GM20000 (cell line): ENCODE data around the gene RAPGEF1.

ENCODE experiments used
- DNase-seq: peaks from one replicate; pipeline ENCODE4 v3.0.0; 2012; ENCODE audit warnings: low spot score
- TF ChIP-seq, protein P1 (sequence below): IDR thresholded peaks from 2 replicates; pipeline ENCODE4 v1.5.1; 2012; ENCODE audit warnings: mild to moderate bottlenecking, control low read depth; ENCODE audit errors: extremely low read depth, missing control alignments

Gene RAPGEF1

DNA sequence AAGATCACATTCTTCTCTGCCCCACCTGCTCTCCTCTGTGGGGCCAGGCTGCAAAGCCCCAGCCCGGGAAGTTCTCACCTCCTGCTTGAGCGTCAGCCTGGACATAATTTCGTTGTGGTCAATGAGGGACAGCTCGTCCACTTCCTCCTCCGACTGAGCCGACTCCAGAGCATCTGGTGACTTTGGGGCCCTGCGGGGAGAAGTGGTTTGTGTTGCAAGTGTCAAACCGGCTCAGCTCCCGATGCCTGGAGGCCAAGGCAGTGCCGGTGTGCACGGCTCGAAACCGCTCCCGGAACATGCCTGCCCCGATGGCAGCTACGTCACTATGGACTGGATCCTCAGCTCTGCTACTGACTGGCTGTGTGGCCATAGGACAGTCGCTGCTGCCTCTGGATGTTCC, 141.8 kb downstream of the RAPGEF1 start:
- TF ChIP-seq, protein P1, sequence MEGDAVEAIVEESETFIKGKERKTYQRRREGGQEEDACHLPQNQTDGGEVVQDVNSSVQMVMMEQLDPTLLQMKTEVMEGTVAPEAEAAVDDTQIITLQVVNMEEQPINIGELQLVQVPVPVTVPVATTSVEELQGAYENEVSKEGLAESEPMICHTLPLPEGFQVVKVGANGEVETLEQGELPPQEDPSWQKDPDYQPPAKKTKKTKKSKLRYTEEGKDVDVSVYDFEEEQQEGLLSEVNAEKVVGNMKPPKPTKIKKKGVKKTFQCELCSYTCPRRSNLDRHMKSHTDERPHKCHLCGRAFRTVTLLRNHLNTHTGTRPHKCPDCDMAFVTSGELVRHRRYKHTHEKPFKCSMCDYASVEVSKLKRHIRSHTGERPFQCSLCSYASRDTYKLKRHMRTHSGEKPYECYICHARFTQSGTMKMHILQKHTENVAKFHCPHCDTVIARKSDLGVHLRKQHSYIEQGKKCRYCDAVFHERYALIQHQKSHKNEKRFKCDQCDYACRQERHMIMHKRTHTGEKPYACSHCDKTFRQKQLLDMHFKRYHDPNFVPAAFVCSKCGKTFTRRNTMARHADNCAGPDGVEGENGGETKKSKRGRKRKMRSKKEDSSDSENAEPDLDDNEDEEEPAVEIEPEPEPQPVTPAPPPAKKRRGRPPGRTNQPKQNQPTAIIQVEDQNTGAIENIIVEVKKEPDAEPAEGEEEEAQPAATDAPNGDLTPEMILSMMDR = no peak
- DNase-seq = no peak

DNA sequence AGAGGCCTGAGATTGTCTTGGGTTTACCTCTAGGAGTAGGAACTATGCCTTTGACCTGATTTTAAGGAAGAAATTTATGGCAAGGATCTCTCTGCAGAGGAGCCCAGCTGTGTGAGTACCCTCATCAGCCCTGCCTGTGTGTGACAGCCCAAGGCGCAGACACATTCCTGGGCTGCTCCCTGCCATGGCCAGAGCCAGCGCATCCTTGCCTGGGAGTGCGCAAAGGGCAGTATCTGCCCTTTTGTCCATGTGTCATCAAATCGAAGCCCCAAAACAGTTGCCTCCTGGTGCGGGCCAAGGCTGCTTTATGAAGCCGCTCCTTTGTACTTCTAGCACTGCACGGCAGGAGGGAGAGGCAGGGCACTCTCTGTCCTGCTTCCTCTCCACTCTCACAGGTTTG, 142.6 kb downstream of the RAPGEF1 start:
- no peak for DNase-seq
- TF ChIP-seq, protein P1 = no peak

DNA sequence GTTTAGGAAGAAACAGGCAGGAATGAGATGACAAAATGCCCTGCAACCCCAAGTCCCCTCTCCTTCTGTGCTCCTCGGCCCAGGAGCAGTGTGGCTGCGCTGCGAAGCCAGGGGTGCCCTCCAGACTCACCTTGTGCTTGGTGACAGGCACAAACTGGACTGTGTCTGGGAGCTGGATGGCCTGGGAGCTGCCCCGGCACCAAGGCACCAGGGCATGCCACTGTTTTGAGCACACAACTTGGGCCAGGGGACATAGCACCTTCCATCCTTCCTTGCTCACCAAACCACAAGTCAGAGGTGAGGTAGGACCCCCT, 143.5 kb downstream of the RAPGEF1 start:
- no peak for DNase-seq
- TF ChIP-seq, protein P1 = no peak

DNA sequence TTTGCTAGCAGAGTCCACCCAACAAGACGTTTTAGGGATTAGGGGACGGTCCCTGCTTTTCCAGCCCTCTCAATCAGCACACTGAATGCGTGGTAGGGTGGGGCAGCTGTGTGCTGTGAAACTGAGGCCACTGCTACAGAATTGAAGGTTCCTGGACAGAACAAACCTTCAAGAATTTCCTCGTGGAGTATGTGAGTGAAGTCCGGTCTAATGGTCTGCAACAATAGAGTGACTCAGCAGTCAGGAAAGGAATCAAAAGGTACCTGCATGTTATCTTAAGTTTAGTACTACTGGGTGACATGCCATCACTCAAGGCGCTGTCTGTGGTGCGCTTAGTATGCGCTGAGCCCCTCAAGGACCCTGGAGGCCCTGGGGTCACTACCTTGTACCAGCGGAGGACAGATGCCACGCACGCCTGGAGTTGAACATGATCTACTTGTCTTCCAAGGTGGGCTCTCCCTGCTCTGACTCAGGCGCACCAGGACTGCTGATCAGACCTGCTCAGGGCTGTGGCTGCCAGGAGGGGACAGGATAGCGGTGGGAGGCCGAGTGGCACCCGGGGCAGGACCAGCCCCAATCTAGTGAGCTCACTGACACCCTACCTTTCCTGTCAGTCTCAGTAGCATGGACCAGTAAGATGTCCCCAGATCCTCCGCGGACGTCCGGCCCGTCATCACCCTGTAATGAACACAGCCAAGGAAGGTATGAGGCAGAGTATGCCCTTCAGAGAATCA, 144.0 kb downstream of the RAPGEF1 start:
- no peak for DNase-seq
- TF ChIP-seq, protein P1 = no peak

DNA sequence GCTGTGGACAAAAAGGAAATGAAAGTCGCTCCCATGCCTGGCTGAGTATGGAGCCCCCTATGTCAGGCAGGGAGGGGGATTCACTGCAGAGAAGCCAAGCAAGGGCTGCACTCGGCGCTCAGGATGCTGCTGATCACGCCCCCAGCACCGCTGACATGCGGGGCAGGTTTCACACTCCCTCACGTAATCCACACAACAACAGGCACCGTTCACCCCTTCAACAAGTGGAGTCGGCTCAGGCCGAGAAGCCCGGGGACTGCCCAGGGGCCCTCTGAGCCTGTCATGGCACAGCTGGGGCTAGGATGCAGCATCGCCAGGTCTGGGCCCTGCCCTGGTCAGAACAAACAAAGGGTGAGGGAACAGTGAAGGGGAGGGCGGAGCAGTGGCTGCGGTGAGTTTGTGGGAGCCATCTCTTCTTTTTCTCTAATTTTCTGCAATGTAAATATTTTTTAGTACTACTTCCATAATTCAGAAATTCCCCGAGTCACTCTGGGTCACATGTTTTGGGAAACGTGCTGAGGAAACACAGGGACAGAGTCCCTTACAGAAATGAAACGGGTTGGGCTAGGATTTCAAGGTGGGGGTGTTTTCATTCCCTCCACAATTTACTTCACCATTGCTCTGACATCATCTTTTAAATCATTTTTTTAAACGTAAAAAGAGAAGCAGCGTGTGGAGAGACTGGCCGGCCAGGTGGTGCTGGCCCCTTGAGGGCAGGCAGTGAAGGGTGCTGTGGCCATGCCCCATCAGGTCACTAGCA, 144.8 kb downstream of the RAPGEF1 start:
- TF ChIP-seq, protein P1 = no peak
- DNase-seq = no peak

DNA sequence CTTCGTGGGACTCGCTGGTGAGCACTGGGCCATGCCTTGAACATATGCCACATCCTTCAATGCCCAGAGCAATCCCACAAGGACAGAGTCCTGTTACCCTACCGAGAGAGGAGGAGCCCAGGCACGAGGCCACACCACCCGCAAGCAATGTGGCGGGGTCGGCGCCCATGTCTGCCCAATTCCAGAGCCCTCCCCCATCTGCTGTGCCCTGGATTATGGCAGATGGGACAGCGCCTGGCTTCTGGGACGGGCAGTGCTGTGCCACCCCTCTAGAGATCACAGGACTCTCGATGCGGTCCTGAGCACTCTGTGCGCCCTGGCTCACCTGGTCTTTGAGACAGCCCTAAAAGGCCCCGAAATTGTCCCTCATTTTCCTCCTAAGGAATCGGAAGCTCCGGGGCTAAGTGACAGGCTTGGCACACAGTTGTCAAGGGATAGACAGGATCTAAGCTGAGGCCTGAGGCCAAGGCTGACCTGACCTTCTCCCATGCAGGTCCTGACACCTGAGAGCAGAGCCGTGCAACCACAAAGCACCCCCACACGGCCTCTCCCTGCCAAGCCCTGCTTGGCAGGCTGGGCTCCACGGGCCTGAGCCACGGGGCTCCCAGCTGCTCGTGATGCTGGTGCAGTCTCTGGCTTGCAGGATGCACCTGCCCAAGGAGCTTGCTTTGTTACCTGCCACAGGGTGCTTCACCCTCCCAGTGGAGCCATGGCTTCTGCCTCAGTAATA, 145.8 kb downstream of the RAPGEF1 start:
- DNase-seq = no peak
- TF ChIP-seq, protein P1 = no peak
